T1000 (cell line): ENCODE data around the gene NMT2.

Experiments used
- DNase-seq: peaks from one replicate; lab custom pipeline; 2025; ENCODE audit warnings: mixed read lengths; lab: John Stamatoyannopoulos, UW

Gene NMT2

DNA sequence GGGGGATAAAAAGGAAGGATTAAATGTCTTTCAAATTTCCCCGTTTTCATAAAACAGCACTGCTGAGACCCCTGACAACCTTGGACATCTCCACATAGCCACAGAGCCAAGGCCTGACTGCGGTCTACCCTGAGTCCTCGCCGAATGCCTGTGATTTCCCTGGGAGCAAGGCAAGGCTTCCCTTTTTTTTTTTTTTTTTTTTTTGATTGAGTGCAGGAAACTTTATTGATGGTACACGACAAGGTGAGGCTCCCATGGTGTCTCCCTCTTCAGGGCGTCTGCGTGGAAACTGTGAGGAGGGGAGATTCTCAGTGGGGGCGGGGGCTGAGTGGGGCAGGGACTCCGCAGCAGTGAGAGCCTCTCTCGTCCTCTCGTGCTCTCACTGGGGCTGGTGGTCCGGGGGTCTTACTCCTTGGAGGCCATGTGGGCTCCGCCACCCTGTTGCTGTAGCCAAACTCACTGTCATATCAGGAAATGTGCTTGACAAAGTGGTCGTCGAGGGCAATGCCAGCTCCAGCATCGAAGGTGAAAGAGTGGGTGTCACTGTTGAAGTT is 75.6 kb downstream of the NMT2 start:
- no peak for DNase-seq

GRCh38 chr10:15091418-15091817 is 77.1 kb downstream of the NMT2 start:
- DNase-seq, result no peak

DNA sequence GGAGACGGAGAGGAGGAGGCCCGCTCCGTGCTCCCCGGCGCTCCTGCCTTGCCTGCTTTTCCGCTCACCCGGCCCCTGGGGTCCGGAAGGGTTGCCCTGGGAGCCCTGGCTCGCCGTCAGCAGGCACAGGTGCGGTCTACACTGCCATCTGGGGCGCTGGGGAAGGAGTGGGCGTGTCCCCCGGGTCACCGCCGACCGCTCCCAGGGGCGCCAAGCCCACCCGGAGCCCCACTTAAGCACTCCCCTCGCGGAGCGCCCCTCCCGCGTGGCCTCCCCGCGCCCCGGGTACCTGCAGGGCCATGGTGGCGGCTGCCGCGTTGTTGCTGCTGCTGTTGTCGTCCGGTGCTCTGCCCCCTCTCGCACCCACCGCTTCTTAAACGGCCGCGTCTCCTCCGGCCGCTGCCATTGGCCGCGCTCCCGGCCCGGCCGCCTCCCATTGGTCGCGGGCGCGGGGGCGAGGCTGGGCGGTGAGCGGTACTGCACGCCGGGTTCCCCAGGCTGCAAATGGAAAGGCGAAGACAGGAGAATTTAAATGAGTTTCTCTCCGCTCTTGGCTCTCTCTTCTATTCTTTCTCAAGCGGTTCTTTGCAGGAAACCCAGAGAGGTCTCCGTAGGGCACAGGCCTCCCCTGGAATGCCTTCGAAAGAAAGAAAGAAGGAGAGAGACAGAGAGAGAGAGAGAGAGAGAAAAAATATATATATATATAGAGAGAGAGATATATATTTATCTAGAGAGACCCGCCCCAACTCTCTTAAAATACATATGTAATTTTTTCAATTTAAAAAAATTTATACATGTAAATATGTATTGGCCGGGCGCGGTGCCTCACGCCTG is 79.8 kb downstream of the NMT2 start, which contains the start of gene ACBD7:
ACBD7 (minus strand) TSS at position 349 of the 834 bp plus-strand sequence; CDS start at position 301, 48 bp downstream.
- DNase-seq, result peak; percentile 98

DNA sequence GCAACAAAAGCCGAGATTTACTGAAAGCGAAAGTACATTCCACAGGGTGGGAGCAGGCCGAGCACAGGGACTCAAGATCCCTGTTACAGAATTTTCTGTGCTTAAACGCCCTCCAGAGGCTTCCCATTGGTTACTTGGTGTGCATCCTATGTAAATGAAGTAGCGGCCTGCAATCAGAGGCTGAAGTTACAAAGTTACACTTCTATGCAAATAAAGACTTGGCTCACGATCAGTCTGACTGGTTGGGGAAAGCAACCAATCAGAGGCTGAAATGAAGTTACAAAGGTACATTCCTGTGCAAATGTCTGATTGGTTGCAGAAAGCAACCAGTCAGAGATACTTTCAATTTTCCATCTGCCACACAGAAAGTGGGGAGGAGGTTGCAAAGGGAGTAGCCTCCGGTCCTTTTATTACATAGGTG is 84.0 kb downstream of the NMT2 start:
- peak; percentile 99 for DNase-seq

- DNase-seq, result no peak
Measured at GRCh38 chr10:15083674-15084501, 84.6 kb downstream of the NMT2 start.

DNA sequence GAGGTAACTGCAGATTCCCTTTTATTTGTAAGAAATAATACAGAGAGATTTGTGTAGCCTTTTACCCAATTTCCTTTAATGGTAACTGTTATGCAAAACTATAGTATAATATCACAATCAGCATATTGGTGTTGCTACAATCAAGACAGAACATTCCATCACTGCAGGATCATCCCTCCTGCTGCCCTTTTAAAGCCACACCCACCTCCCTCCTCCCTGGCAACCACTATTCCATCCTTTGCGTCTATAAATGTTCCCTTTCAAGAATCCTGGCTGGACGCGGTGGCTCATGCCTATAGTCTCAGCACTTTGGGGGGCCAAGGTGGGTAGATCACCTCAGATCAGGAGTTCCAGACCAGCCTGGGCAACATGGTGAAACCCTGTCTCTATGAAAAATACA is 93.1 kb downstream of the NMT2 start:
- no peak for DNase-seq

DNA sequence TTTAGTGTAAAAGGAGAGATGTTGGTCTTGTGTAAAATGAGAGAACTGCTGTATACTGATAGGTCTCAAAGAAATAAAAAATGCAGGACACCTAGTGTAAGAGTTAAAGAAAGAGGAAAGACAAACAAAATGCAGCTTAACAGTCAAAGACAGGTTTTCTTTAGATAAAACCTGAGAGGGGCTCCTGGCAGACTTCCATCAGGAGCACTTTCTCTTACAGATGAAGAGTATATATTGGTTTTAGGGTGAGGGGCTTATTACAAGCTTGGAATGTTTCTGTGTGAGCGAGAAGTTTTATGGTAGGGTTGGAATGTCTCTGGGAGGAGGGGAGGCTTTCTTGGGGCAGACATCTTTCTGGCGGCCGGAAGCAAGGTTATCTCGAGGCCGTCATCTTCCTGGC is 96.1 kb downstream of the NMT2 start:
- no peak for DNase-seq

- DNase-seq, result no peak
Measured at GRCh38 chr10:15069230-15069629, 99.3 kb downstream of the NMT2 start.

DNA sequence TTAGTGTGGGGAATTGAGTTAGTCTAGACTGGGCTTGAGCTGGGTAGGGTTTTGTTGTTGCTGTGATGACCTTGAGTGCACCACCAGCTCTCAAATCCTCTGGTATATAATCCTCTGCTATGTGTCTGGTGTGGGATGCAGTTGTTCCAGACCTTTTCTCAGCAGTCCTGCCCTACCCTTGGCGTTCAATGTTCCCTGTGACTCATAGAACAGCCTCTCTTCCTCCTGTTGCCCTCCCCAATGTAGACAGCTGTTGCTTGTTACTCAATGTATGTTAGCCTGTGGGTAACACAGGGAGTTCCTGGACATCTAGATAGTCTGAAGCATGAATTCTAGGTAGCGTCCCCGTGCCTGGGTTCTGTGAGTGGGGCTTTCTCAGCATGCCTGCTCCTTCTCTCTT is 99.7 kb downstream of the NMT2 start:
- no peak for DNase-seq

- no peak for DNase-seq
Measured at GRCh38 chr10:15067154-15067553, 101.3 kb downstream of the NMT2 start.

DNA sequence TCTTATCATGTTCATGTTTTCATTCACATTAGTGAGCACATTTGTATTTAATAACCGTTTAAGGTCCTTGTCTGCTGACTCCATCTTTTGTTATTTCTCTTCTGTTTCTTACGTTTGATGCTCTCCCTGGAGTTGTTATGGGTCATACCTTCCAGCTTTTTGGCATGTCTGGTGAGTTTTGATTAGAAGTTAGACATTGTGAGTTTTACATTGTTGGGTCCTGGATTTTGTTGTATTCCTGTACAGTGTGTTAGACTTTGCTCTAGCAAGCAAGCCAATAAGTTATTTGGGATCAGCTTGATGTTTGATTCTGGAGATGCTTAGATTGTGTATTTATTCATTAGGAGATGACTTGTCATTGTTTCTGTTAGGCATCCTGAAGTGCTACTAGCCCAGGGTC is 107.9 kb downstream of the NMT2 start:
- DNase-seq, result no peak

GRCh38 chr10:15059914-15060313 is 108.6 kb downstream of the NMT2 start:
- no peak for DNase-seq

DNA sequence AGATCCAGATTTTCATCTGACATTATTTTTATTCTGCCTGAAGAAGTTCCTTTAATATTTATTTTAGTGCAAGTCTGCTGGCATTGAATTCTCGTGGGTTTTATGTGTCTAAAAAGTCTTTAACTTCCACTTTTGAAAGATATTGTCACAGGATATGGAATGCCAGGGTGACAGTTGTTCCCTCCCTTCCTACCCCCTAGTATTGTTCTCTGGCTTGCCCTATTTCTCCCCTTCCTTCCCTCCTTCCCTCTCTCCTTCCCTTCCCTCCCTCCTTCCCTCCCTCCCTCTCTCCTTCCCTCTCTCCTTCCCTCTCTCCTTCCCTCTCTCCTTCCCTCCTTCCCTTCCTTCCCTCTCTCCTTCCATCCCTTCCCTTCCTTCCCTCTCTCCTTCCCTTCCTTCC is 109.8 kb downstream of the NMT2 start:
- no peak for DNase-seq
